ENCODE data around the gene BSND.
"Not testable (repeated sequence)": the region's sequence is repeated elsewhere in the genome, so short reads cannot be mapped to it uniquely, and the experiment has no call there.

The BSND gene

DNA sequence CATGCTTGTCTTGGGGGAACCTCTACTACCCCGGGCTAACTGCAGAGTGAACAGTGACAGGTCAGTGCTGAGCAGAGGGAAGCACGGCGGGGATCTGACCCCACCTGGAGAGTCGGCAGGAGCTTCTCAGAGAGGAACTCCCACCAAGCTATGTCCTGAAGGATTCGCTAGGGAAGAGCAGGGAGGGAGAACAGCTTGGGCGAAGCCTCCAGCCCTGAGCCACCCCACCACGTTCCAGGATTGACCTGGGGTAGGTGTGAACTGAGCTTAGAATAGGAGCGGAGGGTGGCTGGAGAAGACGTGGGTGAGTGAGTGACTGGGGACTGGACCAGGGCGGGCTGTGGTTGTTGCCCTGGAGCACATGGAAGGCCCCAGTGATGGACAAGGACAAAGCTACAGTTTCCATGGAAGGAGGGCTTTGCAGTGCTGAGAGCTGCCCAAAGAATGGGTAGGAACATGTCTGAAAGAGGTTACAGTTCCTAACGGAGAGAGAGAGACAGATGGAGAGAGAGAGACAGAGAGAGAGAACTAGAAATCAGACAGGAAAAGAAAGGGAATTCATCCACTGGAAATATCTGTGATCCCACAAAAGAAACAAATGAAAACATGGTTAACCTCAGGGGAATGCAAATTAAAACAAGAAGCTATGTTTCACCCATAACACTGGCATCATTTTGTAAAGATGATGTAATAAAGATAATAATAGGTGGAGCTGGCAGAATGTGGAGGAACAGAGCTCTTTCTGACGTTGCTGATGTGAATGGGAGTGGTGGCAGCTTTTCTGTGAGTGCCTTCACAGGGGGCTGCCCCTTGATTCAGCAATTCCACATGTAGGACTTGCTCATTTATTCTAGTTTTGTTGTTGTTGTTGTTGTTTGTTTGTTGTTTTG lies 17.2 kb downstream of the BSND start:
- DNase-seq (ENCODE audit: low read depth in 2 of 3, low spot score in 1 of 3): no peak

DNA sequence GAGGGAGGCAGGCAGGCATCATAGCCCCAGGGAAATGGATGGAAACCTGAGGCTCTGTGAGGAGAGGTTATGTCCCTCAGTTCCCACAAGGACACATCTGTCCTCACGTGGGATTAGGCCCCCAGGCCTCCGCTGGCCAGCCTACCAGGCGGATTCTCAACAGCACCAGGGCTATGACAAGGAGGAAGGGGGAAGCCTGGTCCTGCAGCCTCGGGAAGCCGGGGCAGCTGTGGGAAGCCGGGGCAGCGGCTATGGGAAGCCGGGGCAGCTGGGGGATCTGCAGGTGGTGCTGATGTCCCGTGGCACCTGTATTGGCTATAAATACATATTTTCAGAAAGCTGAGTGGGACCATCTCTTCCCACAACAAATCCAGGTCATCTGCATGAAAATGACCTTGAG lies 19.7 kb downstream of the BSND start:
- DNase-seq (ENCODE audit: low read depth in 2 of 3, low spot score in 1 of 3): no peak

DNA sequence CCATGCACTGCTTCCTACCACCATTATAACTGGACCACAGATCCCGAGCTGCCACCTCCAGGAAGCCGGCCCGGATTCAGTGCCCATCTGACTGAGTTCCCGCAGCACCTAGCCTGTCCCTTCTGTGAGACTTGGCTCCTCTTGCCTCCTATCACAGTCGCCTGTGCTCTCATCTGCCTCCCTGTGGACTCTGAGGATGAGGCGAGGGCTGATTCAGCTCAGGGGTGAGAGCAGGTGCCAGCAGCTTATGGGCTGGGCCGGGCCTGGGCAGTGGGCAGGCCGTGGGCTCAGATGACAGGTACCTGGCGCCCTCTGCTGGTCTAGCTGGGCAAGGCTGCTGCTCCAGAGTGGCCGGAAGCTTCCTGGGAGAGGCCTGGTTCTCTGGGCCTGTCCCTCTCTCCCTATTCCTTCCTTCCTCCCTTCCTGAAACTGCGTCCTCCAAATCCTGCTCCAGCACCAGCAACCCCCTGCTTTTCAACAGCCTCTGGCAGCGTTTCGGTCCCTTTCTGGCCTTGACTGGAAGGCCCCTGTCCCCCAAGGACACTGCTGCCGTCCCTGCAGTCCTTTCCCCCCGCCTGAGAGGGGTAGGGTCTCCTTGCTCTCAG lies 23.3 kb downstream of the BSND start:
- DNase-seq (ENCODE audit: low read depth in 2 of 3, low spot score in 1 of 3): peak; percentile 53 to 72 (median 56)

DNA sequence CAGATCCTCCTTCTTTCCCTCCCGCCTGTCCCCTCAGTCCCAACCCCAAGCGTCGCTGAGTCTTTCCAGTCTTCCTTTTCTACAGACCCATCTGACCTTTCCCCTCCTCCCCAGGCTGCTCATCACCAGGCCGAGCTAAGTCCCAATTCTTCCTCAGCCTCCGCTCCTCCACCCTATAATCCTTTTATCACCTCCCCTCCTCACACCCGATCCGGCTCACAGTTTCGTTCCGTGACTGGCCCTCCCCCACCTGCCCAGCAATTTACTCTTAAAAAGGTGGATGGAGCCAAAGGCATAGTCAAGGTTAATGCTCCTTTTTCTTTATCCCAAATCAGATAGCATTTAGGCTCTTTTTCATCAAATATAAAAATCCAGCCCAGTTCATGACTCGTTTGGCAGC lies 25.4 kb downstream of the BSND start:
- DNase-seq (ENCODE audit: low read depth in 2 of 3, low spot score in 1 of 3): not testable (repeated sequence)

DNA sequence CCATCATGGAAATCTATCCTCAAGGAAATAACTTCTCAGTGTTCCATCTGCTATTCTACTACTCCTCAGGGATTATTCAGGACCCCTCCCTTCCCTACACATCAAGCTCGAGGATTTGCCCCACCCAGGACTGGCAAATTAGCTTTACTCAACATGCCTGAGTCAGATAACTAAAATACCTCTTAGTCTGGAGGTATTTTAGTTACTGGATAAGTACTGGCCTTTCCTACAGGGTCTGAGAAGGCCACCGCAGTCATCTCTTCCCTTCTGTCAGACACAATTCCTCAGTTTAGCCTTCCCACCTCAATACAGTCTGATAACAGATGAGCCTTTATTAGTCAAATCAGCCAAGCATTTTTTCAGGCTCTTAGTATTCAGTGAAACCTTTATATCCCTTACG lies 27.9 kb downstream of the BSND start:
- DNase-seq (ENCODE audit: low read depth in 2 of 3, low spot score in 1 of 3): not testable (repeated sequence)

DNA sequence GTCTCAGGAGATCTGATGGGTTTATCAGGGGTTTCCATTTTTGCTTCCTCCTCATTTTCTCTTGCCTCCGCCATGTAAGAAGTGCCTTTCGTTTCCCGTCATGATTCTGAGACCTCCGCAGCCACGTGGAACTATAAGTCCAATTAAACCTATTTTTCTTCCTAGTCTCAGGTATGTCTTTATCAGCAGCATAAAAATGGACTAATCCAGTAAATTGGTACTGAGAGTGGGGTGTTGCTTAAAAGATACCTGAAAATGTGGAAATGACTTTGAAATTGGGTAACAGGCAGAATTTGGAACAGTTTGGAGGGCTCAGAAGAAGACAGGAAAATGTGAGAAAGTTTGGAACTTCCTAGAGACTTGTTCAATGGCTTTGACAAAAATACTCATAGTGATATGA lies 32.4 kb downstream of the BSND start:
- DNase-seq (ENCODE audit: low read depth in 2 of 3, low spot score in 1 of 3): not testable (repeated sequence)

DNA sequence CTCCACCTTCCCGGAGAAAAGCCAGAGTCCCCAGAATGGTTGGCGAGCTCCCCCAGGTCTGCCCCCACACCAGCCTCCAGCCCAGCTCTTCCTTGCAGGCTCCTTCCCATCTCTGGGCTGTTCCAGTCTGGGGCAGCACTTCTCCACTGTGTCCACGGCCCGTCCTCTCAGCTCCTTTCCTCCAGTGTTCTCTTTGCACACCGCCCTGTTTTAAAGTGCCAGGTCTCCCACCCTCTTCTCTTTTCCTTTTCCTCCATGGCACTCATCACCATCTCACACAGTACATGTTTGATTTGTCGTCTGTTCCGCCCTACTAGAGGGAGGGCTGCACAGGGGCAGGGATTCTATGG lies 34.5 kb downstream of the BSND start:
- DNase-seq (ENCODE audit: low read depth in 2 of 3, low spot score in 1 of 3): no peak

DNA sequence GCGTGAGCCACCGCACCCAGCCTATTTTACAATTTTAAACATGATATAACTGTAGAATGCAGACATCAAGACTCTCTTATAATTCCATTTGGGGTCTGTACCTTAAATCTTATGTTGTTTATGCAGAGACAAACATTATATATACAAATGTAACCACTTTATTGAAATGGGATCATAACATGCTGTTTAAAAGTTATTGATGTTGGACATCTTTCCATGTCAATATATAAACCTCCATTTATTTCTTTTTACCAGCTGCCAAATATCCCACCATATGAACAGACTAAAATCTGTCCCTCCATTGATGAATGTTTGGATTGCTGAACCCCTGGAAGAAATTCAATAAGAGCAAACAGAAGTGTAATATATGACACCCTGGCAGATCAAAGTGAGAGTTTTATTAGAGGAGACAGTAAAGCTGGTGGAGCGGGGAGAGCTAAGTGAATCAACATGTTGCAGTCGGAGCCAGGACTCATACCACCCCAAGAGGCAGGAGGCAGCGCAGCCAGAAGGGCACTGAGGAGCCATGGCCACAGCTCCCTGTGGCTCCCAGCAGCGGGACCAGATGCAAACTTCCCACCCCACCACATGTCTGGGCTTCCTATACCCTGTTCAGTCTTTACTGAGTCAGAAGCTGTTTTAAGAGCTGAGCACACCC lies 35.9 kb downstream of the BSND start:
- no peak for DNase-seq (ENCODE audit: low read depth in 2 of 3, low spot score in 1 of 3)

DNA sequence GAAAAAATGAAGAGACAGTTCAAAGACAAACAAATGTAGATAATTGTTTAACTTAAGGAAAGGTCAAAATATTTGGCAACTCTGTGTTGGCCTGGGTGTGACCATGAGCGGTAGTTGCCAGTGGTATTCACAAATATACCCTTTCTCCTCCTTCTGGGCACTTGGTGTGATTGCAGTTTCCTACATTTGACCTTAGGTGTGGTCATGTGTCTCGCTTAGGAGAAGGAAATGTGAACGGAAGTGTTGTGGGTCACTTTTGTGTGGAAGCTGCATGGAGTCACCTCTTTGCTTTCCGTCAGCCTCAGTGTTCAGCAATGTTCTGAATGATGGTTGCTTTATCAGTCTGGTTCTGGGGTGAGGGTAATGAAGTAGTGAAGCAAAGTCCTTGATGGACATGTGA lies 37.2 kb downstream of the BSND start:
- no peak for DNase-seq (ENCODE audit: low read depth in 2 of 3, low spot score in 1 of 3)

DNA sequence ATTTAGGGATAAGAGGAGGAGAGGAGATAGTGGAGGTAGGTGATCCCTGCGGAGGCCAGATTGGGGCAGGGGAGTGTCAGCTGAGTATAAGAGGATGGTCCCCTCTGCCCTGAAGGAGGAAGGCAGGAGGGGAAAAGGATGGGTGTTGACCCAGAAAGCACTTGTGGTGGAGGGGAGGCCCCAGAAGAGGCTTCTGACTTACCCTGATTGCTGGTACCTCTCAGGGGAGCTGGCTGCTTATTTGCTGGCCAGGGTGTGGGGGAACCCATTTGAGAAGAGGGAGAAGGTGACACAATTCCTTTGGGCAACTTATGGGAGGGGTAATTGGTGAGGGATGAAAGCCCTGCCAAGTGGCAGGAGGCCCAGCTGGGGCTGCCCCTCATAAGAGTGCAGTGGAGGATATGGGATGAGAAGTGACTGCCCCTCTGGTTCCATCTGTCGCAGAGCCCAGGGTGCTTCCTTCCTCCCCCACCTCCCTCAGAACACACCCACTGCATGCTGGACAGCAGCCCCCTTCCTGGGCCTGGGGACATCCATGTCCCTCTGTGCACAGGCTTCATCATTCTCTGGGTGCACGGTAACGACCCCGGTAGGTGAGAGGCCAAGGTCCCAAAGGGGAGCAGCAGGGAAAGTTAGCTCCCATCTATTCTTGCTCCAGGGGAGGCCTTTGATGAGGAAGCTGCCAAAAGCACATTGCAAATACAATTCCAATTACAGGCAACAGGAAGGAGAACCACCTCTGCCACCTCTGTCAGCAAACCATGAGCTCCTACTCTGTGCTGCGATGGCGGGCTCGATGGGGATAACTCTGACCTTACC lies 39.2 kb downstream of the BSND start:
- no peak for DNase-seq (ENCODE audit: low read depth in 2 of 3, low spot score in 1 of 3)

DNA sequence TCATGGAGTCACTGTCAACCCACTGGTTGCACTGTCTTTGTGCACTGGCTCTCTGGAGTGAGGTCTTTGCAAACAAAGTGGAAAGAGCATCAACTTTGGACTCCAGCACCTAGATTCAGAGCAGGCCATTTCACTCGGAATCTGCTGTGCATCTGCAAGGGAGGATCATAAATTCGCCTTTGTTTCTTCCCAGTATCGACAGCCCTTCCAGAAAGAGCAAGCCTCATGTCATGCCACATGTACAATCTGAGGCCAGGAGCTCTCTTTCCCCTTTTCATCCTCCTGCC lies 39.8 kb downstream of the BSND start:
- DNase-seq (ENCODE audit: low read depth in 2 of 3, low spot score in 1 of 3): no peak

DNA sequence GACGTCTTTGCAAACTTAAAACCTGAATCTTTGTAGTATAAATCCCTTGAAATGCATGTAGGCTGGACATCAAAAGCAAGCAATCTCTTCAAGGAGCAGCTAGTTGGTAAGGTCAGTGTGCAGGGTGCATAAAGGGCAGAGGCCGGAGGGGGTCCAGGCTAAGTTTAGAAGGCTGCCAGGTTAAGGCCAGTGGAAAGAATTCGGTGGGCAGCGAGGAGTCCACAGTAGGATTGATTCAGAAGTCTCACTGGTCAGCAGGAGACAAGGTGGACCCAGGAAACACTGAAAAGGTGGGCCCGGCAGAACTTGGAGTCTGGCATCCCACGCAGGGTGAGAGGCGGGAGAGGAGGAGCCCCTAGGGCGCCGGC lies 40.2 kb downstream of the BSND start:
- DNase-seq (ENCODE audit: low read depth in 2 of 3, low spot score in 1 of 3): no peak

DNA sequence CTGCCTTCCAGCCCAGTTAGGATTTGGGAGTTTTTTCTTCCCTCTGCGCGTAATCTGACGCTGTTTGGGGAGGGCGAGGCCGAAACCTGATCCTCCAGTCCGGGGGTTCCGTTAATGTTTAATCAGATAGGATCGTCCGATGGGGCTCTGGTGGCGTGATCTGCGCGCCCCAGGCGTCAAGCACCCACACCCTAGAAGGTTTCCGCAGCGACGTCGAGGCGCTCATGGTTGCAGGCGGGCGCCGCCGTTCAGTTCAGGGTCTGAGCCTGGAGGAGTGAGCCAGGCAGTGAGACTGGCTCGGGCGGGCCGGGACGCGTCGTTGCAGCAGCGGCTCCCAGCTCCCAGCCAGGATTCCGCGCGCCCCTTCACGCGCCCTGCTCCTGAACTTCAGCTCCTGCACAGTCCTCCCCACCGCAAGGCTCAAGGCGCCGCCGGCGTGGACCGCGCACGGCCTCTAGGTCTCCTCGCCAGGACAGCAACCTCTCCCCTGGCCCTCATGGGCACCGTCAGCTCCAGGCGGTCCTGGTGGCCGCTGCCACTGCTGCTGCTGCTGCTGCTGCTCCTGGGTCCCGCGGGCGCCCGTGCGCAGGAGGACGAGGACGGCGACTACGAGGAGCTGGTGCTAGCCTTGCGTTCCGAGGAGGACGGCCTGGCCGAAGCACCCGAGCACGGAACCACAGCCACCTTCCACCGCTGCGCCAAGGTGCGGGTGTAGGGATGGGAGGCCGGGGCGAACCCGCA lies 40.8 kb downstream of the BSND start, which contains the start of gene PCSK9:
TSS of gene PCSK9 (plus strand) at position 207 of the 741 bp plus-strand sequence. CDS start at position 497, 290 bp downstream.
- DNase-seq (ENCODE audit: low read depth in 2 of 3, low spot score in 1 of 3): no peak

DNA sequence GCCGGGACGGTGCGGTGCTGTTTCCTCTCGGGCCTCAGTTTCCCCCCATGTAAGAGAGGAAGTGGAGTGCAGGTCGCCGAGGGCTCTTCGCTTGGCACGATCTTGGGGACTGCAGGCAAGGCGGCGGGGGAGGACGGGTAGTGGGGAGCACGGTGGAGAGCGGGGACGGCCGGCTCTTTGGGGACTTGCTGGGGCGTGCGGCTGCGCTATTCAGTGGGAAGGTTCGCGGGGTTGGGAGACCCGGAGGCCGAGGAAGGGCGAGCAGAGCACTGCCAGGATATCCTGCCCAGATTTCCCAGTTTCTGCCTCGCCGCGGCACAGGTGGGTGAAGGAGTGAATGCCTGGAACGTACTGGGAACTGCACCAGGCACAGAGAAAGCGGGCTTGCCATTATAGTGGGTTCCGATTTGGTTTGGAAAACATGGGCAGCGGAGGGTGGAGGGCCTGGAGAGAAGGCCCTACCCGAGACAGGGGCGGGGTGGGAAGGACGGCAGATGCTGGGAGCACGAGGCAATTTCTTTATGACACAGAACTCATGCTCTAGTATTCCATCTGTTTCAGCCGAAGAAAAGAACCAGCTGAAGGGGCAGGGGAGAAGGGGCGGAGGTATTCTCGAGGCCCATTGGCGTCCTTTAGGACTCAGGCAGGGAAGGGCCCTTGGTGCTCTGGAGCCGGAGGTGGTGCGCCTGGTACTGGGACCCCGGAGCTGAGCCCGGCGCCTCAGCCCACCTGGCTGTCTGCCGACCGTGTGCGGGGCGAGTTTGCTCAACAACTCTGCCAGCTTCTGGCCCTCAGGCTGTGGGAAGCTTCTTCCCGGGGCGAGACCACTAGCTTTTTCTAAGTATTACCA lies 41.6 kb downstream of the BSND start:
- DNase-seq (ENCODE audit: low read depth in 2 of 3, low spot score in 1 of 3): no peak

DNA sequence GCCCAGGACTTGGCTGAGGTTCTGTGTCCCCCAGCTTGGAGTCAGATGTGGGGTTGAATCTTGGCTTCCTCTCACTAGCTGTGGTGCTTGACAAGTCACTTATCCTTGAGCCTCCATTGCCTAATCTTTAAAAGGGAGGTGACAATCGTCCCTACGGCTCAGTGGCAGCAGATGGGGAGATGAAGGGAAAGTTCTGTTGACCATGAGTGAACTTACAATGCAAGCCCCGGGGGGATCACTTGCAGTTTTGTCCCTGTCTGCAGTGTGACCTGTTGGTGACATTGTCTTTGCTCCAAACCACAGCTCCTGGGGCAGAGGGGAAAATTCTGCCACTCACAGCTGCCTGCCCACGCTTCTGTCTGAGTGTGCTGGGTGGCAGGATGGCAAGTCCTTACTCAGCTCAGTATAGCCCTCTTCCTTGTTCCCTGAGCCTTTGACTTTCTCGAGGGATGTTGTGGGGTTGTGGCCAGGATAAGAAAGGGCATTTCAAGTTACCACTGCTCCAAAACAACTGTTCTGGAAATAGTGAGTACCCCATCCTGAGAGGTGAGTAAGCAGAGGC lies 42.3 kb downstream of the BSND start:
- DNase-seq (ENCODE audit: low read depth in 2 of 3, low spot score in 1 of 3): no peak

DNA sequence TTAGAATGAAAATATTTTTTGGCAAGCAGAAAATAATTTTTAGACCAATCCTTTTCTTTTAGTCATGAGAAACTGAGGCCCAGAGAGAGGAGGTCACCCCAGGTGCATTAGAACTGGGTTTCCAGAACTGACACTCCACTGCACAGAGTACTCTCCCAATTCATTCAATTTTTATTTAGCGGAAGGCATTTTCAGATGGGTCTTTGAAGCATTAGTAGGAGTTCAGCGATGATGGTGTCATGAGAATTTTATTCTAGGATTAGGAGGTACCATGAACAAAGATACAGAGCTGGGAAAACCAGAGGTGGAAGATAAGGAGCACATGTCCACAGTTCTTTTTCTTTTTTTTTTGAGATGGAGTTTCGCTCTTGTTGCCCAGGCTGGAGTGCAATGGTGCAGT lies 42.9 kb downstream of the BSND start:
- no peak for DNase-seq (ENCODE audit: low read depth in 2 of 3, low spot score in 1 of 3)

DNA sequence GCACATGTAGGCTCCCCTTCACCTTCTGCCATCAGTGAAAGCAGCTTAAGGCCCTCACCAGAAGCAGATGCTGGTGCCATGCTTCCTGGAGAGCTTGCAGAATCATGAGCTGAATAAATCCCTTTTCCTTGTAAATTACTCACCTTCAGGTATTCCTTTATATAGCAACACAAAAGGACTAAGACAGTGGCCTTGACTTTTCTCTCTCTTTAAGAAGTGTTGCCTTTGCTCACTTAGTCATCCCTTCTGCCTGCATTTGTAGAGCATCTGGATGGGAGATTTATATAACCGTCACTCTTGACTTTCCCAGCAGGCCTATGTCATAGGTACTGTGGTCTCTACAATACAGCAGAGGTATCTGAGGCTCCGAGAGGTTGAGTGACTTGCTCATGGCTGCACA lies 44.3 kb downstream of the BSND start:
- no peak for DNase-seq (ENCODE audit: low read depth in 2 of 3, low spot score in 1 of 3)

DNA sequence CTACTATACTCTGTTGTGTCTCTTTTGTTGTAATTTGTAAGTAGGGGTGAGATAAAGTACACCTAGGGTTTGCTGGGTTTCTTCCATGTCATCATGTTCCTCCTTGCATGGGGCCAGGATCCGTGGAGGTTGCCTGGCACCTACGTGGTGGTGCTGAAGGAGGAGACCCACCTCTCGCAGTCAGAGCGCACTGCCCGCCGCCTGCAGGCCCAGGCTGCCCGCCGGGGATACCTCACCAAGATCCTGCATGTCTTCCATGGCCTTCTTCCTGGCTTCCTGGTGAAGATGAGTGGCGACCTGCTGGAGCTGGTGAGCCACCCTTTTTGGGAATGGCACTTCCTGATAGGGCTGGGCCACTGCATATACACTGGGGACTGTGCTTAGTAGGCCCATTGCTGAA lies 45.0 kb downstream of the BSND start:
- DNase-seq (ENCODE audit: low read depth in 2 of 3, low spot score in 1 of 3): no peak

DNA sequence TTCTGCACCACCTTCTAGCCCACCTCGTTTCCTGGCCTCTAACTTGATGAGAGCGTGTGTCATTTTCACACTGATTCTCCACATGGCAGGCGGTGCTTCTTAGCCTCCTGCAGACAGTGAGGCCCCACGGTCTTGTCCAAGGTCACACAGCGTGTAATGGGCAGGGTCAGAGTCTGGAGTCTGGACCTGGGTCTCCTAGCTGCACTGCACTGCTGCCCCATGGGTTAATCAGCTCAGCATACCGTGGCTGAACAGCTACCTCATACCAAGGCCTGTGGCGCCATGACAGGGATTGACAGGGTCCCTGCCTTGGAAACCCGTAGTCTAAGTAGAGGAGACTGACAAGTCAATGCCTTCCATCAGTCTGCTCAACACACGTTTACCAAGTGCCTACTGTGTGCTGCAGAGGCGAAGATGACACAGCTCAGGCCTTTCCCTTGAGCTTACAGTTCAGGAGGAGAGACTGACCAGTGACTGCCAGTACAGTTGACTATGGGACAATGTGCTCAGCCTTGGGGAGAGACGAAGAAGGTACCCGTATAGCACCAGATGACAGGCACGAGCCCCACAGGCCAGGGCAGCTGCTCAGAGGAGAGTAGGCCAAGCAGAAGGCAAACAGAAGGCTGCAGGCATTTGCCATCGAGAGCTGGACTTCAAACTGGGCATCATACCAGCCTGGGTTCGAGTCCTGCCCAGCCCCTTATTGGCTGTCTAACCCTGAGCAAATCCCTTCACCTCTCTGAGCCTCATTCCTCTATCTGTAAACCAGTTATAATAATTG lies 46.1 kb downstream of the BSND start:
- no peak for DNase-seq (ENCODE audit: low read depth in 2 of 3, low spot score in 1 of 3)
